Measurements from ENCODE around the gene MRTFA.

- TF ChIP-seq CTCF (conservative IDR thresholded peaks at IDR 0.05; ENCODE audit: low read length), result no peak
- no peak for TF ChIP-seq EZH2phosphoT487 (IDR thresholded peaks at IDR 0.05; ENCODE audit: borderline replicate concordance, low read depth, low read length)
Measured at GRCh38 chr22:40414311-40414710, 222.2 kb downstream of the MRTFA start.
